OCI-LY3 (cell line): ENCODE results near the gene ANKIB1.

Source experiments
- H2AFZ ChIP-seq: fragments of 200-600, 300-600 bp; shearing (Covaris generic); 2 replicates; pipeline ENCODE4 v1.6.0; 2014; ENCODE audit warnings: antibody characterized with exemption, low read depth, low read length
- H3K27ac ChIP-seq: fragments of 200-600, 300-600 bp; sonication (generic); 2 replicates; pipeline ENCODE4 v1.5.1; 2014; ENCODE audit warnings: mild to moderate bottlenecking, low read length, moderate library complexity, mixed read lengths
- H3K27me3 ChIP-seq: fragments of 200-600, 300-600 bp; sonication (generic); 2 replicates; pipeline ENCODE4 v1.6.1; 2014; ENCODE audit warnings: low read depth, low read length, mixed read lengths
- H3K36me3 ChIP-seq: fragments of 200-600, 300-600 bp; sonication (generic); replicated peaks from 2 replicates; pipeline ENCODE3; 2014; ENCODE audit warnings: low read depth, low read length, mixed read lengths
- H3K4me1 ChIP-seq: fragments of 300-600, 200-600 bp; sonication (generic); 2 replicates; pipeline ENCODE4 v1.6.1; 2014; ENCODE audit warnings: low read length, mixed read lengths
- H3K4me2 ChIP-seq: fragments of 200-600, 300-600 bp; sonication (generic); 2 replicates; pipeline ENCODE4 v1.6.1; 2014; ENCODE audit warnings: low read length, mixed read lengths
- H3K4me3 ChIP-seq: fragments of 300-600, 200-600 bp; sonication (generic); 2 replicates; pipeline ENCODE4 v1.5.1; 2014; ENCODE audit warnings: antibody characterized with exemption, mild to moderate bottlenecking, low read length, moderate library complexity
- H3K79me2 ChIP-seq: fragments of 300-600, 200-600 bp; shearing (Covaris generic); 2 replicates; pipeline ENCODE4 v1.6.1; 2014; ENCODE audit warnings: mild to moderate bottlenecking, low read length, mixed read lengths
- H3K9ac ChIP-seq: fragments of 300-600, 200-600 bp; shearing (Covaris generic); 2 replicates; pipeline ENCODE4 v1.6.0; 2014; ENCODE audit warnings: mild to moderate bottlenecking, low read length, moderate library complexity
- H3K9me3 ChIP-seq: fragments of 200-600, 300-600 bp; shearing (Covaris generic); 2 replicates; pipeline ENCODE4 v1.6.1; 2014; ENCODE audit warnings: low read length, mixed read lengths; ENCODE audit not compliant: insufficient read depth
- H4K20me1 ChIP-seq: fragments of 200-600, 300-600 bp; sonication (generic); 2 replicates; pipeline ENCODE4 v1.6.1; 2016; ENCODE audit warnings: low read length, mixed read lengths; ENCODE audit not compliant: insufficient read depth
- EZH2phosphoT487 ChIP-seq: fragments of 200-600 bp; shearing (Covaris generic); IDR thresholded peaks from 2 replicates; pipeline ENCODE4 v1.6.1; 2018; ENCODE audit warnings: antibody characterized with exemption, mixed run types, low read depth
- TF ChIP-seq, protein P1 (sequence below): fragments of 200-600, 300-600 bp; sonication (generic); IDR thresholded peaks from 2 replicates; pipeline ENCODE4 v1.5.1; 2014; ENCODE audit warnings: antibody characterized with exemption, low read length, low read depth

ANKIB1 gene

DNA sequence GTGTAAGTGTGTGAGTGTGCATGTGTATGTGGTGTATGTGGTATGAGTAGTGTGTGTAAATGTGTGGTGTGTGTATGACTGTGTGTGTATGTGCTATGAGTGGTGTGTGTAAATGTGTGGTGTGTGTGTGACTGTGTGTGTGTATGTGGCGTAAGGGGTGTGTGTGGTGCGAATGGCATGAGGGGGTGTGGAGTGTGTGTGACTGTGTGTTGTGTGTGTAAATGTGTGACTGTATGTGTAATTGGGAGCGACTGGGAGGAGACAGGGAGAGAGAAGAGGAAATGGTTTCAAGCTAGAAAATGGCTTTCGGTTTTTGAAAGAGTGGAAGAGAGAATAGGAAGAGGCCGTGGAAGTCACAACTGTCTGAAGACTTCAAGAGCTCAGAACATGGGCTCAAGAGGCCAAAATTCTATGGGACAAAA is 177.9 kb downstream of the ANKIB1 start:
- Histone ChIP-seq H3K4me1 (peaks cover 6% of the 10 kb centered on the region; the same call in 1 of the 2 replicates), H3K27me3 (no peaks in the 10 kb centered on the region), H3K9ac (peak overlapping the region; percentile 68; the same call in 1 of the 2 replicates), H3K27ac (no peak overlapping the region), H4K20me1 (no peaks in the 10 kb centered on the region), H3K4me2 (peak overlapping the region; percentile 93), H3K9me3 (no peaks in the 10 kb centered on the region), H3K4me3 (peak overlapping the region; percentile 87), H3K36me3 (no peaks in the 10 kb centered on the region), H3K79me2 (no peaks in the 10 kb centered on the region), H2AFZ (peak overlapping the region; percentile 99)
- no peak for TF ChIP-seq EZH2phosphoT487
- TF ChIP-seq, protein P1, sequence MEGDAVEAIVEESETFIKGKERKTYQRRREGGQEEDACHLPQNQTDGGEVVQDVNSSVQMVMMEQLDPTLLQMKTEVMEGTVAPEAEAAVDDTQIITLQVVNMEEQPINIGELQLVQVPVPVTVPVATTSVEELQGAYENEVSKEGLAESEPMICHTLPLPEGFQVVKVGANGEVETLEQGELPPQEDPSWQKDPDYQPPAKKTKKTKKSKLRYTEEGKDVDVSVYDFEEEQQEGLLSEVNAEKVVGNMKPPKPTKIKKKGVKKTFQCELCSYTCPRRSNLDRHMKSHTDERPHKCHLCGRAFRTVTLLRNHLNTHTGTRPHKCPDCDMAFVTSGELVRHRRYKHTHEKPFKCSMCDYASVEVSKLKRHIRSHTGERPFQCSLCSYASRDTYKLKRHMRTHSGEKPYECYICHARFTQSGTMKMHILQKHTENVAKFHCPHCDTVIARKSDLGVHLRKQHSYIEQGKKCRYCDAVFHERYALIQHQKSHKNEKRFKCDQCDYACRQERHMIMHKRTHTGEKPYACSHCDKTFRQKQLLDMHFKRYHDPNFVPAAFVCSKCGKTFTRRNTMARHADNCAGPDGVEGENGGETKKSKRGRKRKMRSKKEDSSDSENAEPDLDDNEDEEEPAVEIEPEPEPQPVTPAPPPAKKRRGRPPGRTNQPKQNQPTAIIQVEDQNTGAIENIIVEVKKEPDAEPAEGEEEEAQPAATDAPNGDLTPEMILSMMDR = no peak

DNA sequence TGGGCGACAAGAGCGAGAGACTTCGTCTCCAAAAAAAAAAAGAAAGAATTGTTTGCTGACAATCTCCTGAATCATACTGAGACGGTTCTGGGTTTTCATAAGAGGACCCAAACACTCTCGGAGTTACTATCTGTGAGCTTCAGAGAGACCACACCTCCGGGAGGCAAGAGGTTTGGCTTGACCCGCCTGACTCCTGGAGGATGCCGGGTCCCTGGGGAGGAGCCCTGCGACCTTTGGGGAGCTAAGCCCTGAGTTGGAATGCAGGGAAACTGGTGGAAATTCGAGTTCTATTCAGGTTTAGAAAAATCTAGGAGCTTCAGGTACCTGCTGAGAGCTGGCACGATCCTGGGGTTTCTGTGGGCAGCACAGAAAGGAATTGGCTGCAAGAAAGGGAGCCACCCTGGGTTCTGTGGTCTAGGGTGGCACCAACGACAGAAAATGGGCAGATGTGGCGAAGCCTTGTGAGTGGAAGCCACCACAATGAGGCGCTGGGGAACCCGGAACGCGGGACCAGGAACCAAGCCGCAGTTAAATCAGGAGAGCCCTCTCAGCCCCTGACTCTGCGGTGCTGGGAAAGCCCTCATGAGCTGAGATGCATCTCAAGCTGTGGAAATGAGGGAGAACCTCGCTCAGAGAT is 179.7 kb downstream of the ANKIB1 start:
- Histone ChIP-seq H3K36me3 (no peaks in the 10 kb centered on the region), H3K9me3 (no peaks in the 10 kb centered on the region), H2AFZ (peak overlapping the region; percentile 99), H3K27ac (no peak overlapping the region), H3K9ac (peak overlapping the region; percentile 68), H3K79me2 (no peaks in the 10 kb centered on the region), H3K4me1 (peaks cover 6% of the 10 kb centered on the region; the same call in 1 of the 2 replicates), H3K4me2 (peak overlapping the region; percentile 93), H3K27me3 (no peaks in the 10 kb centered on the region), H4K20me1 (no peaks in the 10 kb centered on the region), H3K4me3 (peak overlapping the region; percentile 87)
- TF ChIP-seq, protein P1 = peak; percentile 30
- no peak for TF ChIP-seq EZH2phosphoT487

DNA sequence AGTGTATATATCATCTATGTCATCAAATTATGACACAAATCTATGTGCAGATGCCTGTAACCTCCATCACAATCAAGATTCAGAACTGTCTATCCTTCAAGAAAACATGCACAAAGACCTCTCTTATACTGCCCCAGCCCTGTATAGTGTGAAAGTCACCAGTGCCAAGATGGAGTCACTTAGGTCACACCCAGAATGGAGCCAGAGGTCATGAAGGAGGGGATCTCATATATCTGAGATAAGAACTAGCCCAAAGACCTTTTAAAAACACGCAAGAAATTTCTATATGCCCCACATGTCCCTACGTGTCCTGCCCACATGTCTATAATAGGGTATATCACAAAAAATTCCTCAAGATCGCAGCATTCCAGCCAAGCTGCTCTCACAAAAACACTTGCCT is 181.4 kb downstream of the ANKIB1 start:
- H4K20me1 ChIP-seq = no peaks in the 10 kb centered on the region

DNA sequence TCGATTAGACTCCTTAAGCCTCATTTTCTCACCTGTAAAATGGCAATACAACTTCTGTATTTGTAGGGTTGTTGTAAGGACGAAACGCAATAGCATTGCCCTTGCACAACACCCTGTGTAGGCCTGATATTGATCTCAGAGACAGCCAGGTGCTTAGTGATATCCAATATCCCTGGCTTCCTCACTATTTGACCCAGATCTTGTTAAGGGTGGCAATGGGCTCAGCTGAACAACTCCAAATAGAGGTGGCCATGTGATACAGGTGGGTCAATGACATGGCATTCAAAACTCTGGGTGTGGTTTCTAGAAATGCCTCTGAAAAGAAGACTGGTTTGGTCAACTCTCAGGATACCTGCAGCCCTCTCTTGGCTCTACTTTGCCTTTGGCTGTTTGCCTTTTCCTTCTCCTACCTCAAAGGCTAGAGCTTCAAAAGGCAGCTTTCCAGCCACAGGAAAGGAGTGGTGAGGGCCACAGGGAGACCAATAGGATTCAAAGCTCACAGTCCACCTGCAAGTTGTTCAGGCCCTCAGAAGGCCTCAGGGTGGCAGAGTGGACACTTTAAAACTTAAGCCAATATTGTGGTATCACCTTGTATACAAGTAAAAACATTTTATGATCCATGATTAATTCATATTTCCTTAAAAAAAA is 186.6 kb downstream of the ANKIB1 start:
- Histone ChIP-seq H3K9me3 (no peaks in the 10 kb centered on the region), H3K79me2 (no peaks in the 10 kb centered on the region), H3K4me2 (no peak overlapping the region), H3K36me3 (no peaks in the 10 kb centered on the region), H4K20me1 (no peaks in the 10 kb centered on the region), H3K9ac (no peak overlapping the region), H3K27me3 (no peaks in the 10 kb centered on the region), H2AFZ (no peak overlapping the region), H3K4me3 (no peak overlapping the region), H3K4me1 (no peaks in the 10 kb centered on the region; the same call in 1 of the 2 replicates), H3K27ac (no peak overlapping the region)
- no peak for TF ChIP-seq EZH2phosphoT487
- TF ChIP-seq, protein P1 = no peak

More for the DNA sequence above, 181.4 kb downstream of the ANKIB1 start:
- Histone ChIP-seq H3K4me2 (no peak overlapping the region), H3K9ac (no peak overlapping the region), H3K4me3 (no peak overlapping the region), H3K27me3 (no peaks in the 10 kb centered on the region), H3K9me3 (no peaks in the 10 kb centered on the region), H3K36me3 (no peaks in the 10 kb centered on the region), H3K4me1 (peaks cover 6% of the 10 kb centered on the region; the same call in 1 of the 2 replicates), H3K27ac (no peak overlapping the region), H2AFZ (no peak overlapping the region), H3K79me2 (no peaks in the 10 kb centered on the region)
- TF ChIP-seq, protein P1 = no peak
- no peak for TF ChIP-seq EZH2phosphoT487
